Stimulated activated CD4-positive, alpha-beta T cell treated with anti-CD3 and anti-CD28 coated beads, Interleukin-15, amount 100 ng/mL, for 48 hours (primary cell): ENCODE data around the gene TAF11L7.
"Not testable (repeated sequence)": the region's sequence is repeated elsewhere in the genome, so short reads cannot be mapped to it uniquely, and the experiment has no call there.

Source experiments
- DNase-seq, 2 donors: peaks; one replicate each; pipeline ENCODE4 v3.0.0-alpha.2; 2020; ENCODE audit warnings: low read depth in 2 of 2

TAF11L7 gene

DNA sequence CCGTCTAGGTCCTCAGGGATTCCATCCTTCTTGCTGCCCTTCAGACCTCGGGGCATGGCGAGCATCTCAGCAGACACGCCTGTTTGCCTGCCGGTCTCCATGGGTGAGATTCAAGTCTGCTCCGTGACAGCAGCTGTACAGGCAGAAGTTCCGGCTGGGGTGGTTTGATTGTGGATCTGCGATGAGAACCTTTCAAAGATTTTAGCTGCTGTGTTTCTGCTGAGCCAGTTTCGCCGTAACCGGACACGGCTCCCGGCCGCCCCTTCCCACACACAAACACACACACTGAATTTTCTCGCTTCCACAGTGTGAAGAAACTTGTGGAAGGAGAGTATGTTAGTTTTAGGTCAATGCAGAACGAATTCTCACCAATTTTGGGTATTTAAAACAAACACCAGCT is at the start of gene TAF11L7:
Gene TAF11L7, minus strand, starts transcription at position 101 of the 400 bp plus-strand sequence.
- not testable (repeated sequence) for DNase-seq

DNA sequence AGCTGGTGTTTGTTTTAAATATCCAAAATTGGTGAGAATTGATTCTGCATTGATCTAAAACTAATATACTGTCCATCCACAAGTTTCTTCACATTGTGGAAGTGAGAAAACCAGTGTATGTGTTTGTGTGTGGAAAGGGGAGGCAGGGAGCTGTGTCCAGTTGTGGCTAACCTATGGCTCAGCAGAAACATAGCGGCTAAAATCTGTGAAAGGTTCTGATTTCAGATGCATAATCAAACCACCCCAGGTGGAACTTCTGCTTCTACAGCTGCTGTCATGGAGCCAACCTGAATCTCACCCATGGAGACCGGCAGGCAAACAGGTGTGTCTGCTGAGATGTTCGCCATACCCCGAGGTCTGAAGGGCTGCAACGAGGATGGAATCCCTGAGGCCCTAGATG is 48.6 kb upstream of the TAF11L7 start, which contains the start of gene TAF11L14:
Gene TAF11L14, plus strand, starts transcription at position 301 of the 400 bp plus-strand sequence.
- no peak for DNase-seq

- DNase-seq: not testable (repeated sequence)
Measured at GRCh38 chr5:17631788-17632187, 46.2 kb upstream of the TAF11L7 start, which contains the start of gene TAF11L13. Gene TAF11L13 (plus strand): TSS chr5:17632088.

GRCh38 chr5:17625686-17626085 is 40.1 kb upstream of the TAF11L7 start:
- DNase-seq: no peak

- DNase-seq: no peak
Measured at GRCh38 chr5:17620627-17621026, 35.1 kb upstream of the TAF11L7 start.

DNA sequence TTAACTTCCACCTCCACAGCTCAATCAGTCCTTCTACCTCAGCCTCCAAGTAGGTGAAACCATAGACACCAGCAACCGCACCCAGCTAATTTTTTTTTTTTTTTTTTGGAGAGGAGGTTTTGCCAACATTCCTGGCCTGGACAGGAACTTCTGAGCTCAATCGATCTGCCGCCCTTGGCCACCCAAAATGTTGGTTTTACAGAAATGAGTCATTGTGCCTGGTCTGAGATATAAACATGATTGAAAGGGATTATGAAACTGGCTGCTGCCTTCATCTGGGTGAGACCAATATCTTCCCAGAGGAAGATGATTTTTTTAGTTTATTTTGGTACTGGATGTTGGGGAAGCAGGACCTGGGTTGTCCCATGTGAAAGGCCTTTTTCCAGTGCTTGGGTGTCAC is 33.8 kb upstream of the TAF11L7 start:
- DNase-seq: no peak

GRCh38 chr5:17614872-17615605 is 29.5 kb upstream of the TAF11L7 start:
- DNase-seq: no peak

DNA sequence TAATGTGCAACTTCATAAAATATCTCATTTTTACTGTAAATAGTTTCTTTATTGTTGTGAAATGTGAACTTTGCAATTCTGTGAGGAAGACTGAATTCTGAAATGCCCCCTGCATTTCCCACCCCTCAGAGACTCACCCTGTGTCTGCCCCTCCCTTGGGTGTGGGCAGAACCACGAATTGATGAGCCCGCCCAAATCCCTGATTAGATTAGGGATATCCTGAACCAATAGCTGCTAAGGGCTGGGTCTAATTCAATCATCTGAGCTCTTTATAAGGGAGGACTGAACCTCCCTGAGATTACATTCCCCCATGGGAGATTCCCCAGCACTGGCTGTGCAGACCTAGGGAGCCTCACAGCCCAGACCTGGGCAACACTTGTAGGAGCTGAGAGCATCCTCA is 24.5 kb upstream of the TAF11L7 start, which contains the start of gene TAF11L12:
Gene TAF11L12, plus strand, starts transcription at position 301 of the 400 bp plus-strand sequence.
- DNase-seq: not testable (repeated sequence)

- DNase-seq: not testable (repeated sequence)
Measured at GRCh38 chr5:17607461-17607860, 21.9 kb upstream of the TAF11L7 start.

- DNase-seq: no peak
Measured at GRCh38 chr5:17604951-17605350, 19.4 kb upstream of the TAF11L7 start.

DNA sequence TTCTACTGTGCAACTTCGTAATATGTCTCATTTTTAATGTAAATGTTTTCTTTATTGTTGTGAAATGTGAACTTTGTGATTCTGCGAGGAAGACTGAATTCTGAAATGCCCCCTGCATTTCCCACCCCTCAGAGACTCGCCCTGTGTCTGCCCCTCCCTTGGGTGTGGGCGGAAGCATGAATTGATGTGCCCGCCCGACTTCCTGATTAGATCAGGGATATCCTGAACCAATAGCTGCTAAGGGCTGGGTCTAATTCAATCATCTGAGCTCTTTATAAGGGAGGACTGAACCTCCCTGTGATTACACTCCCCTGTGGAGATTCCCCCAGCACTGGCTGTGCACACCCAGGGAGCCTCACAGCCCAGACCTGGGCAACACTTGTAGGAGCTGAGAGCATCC is 18.3 kb upstream of the TAF11L7 start, which contains the start of gene TAF11L11:
Gene TAF11L11, plus strand, starts transcription at position 304 of the 400 bp plus-strand sequence.
- not testable (repeated sequence) for DNase-seq

- not testable (repeated sequence) for DNase-seq
Measured at GRCh38 chr5:17597728-17598127, 12.2 kb upstream of the TAF11L7 start, which contains the start of gene TAF11L10. Gene TAF11L10 (minus strand): TSS chr5:17597828.

- not testable (repeated sequence) for DNase-seq
Measured at GRCh38 chr5:17594255-17594654, 8.7 kb upstream of the TAF11L7 start, which contains the start of gene TAF11L9. Gene TAF11L9 (minus strand): TSS chr5:17594394.

- DNase-seq: not testable (repeated sequence)
Measured at GRCh38 chr5:17590860-17591259, 5.3 kb upstream of the TAF11L7 start, which contains the start of gene TAF11L8. Gene TAF11L8 (minus strand): TSS chr5:17590960.
